Suprapubic skin (tissue), 4 donors: ENCODE results near the gene LENG8.

ENCODE experiments used
- CTCF ChIP-seq, 2 donors: fragments of 200-600 bp in 1 of 2; fragments of 450-650 bp in 1 of 2; sonication (generic) in 1 of 2; IDR thresholded peaks; one replicate each; pipeline ENCODE4 v1.5.1; 2016 to 2019; ENCODE audit warnings: antibody characterized with exemption in 2 of 2, mild to moderate bottlenecking in 1 of 2, moderate library complexity in 1 of 2
- POLR2A ChIP-seq, 2 donors: fragments of 450-650 bp; IDR thresholded peaks; one replicate each; pipeline ENCODE4 v1.6.1; 2017; ENCODE audit warnings: antibody characterized with exemption in 2 of 2, mild to moderate bottlenecking in 2 of 2, moderate library complexity in 2 of 2
- POLR2AphosphoS5 ChIP-seq, 3 donors: sonication (generic); formaldehyde crosslinking; IDR thresholded peaks; one replicate each; pipeline ENCODE4 v1.6.1; 2017; ENCODE audit warnings: antibody characterized with exemption in 3 of 3

- TF ChIP-seq CTCF (IDR thresholded peaks at IDR 0.05) (no peak), POLR2A (IDR thresholded peaks at IDR 0.05) (no peak), POLR2AphosphoS5 (IDR thresholded peaks at IDR 0.05) (no peak)
Observed at GRCh38 chr19:54422136-54422535, 26.9 kb upstream of the LENG8 start.
